ENCODE measurements around the gene ZC3H8. TPM values are rescaled to one million over a fixed set of nuclear protein-coding genes. Genes with fewer than 3 reads are reported as not detected.

Gene ZC3H8
- total RNA-seq, 1 experiment from 2014 or later = 19.9 TPM

GRCh38 chr2:112184121-112184520 is 70.7 kb downstream of the ZC3H8 start:
- Mint-ChIP-seq H3K36me3 (ENCODE audit: insufficient read depth, unreplicated experiment) (no peaks in the 10 kb centered on the region), H3K27me3 (ENCODE audit: insufficient read depth, unreplicated experiment) (no peaks in the 10 kb centered on the region), H3K27ac (ENCODE audit: unreplicated experiment) (no peak overlapping the region), H3K4me1 (ENCODE audit: low read depth, unreplicated experiment) (no peaks in the 10 kb centered on the region), H3K4me3 (ENCODE audit: unreplicated experiment) (no peak overlapping the region), H3K9me3 (ENCODE audit: unreplicated experiment) (no peaks in the 10 kb centered on the region)
- H3K4me1 ChIP-seq = no peaks in the 10 kb centered on the region
- no peak for DNase-seq
- no peaks in the 10 kb centered on the region for H3K9me3 ChIP-seq
- H3K27me3 ChIP-seq (replicated peaks; ENCODE audit: control insufficient read depth, insufficient read depth, low read length) = no peaks in the 10 kb centered on the region
- H3K36me3 ChIP-seq (ENCODE audit: control insufficient read depth, insufficient read depth, low read length) = no peaks in the 10 kb centered on the region
- ChIA-PET CTCF (no interaction called here), POLR2A (no interaction called here)
- no TSS peak for BruUV-seq (replicated peaks)
- intact Hi-C loops (cut with micrococcal nuclease; ENCODE audit: unreplicated experiment) = no loop called here
- TF ChIP-seq CTCF (IDR thresholded peaks at IDR 0.05; ENCODE audit: insufficient read depth in 1 of 2, low read depth in 1 of 2, low read length in 1 of 2, severe bottlenecking in 1 of 2, unreplicated experiment in 1 of 2) = no peak
- H3K4me3 ChIP-seq (ENCODE audit: low read depth, low read length) = no peak overlapping the region

GRCh38 chr2:112183327-112184025 is 71.4 kb downstream of the ZC3H8 start:
- Histone ChIP-seq H3K9me3 (no peaks in the 10 kb centered on the region), H3K4me1 (no peaks in the 10 kb centered on the region), H3K27me3 (replicated peaks; ENCODE audit: control insufficient read depth, insufficient read depth, low read length) (no peaks in the 10 kb centered on the region), H3K36me3 (ENCODE audit: control insufficient read depth, insufficient read depth, low read length) (no peaks in the 10 kb centered on the region), H3K4me3 (ENCODE audit: low read depth, low read length) (no peak overlapping the region)
- TF ChIP-seq CTCF (IDR thresholded peaks at IDR 0.05; ENCODE audit: insufficient read depth in 1 of 2, low read depth in 1 of 2, low read length in 1 of 2, severe bottlenecking in 1 of 2, unreplicated experiment in 1 of 2) = no peak
- ChIA-PET POLR2A (no interaction called here), CTCF (no interaction called here)
- BruUV-seq (replicated peaks) = no TSS peak
- intact Hi-C loops (cut with micrococcal nuclease; ENCODE audit: unreplicated experiment) = no loop called here
- H3K27ac Mint-ChIP-seq (ENCODE audit: unreplicated experiment) = no peak overlapping the region
- H3K9me3 Mint-ChIP-seq (ENCODE audit: unreplicated experiment) = no peaks in the 10 kb centered on the region
- H3K27me3 Mint-ChIP-seq (ENCODE audit: insufficient read depth, unreplicated experiment) = no peaks in the 10 kb centered on the region
- no peak overlapping the region for H3K4me3 Mint-ChIP-seq (ENCODE audit: unreplicated experiment)
- H3K36me3 Mint-ChIP-seq (ENCODE audit: insufficient read depth, unreplicated experiment) = no peaks in the 10 kb centered on the region
- no peaks in the 10 kb centered on the region for H3K4me1 Mint-ChIP-seq (ENCODE audit: low read depth, unreplicated experiment)
- DNase-seq = no peak

- H3K27me3 Mint-ChIP-seq (ENCODE audit: insufficient read depth, unreplicated experiment) = peaks cover 4% of the 10 kb centered on the region
- H3K9me3 ChIP-seq = no peaks in the 10 kb centered on the region
- POLR2A ChIA-PET = no interaction called here
- H3K4me3 Mint-ChIP-seq (ENCODE audit: unreplicated experiment) = no peak overlapping the region
- H3K4me1 Mint-ChIP-seq (ENCODE audit: low read depth, unreplicated experiment) = no peaks in the 10 kb centered on the region
- H3K27ac Mint-ChIP-seq (ENCODE audit: unreplicated experiment) = no peak overlapping the region
- BruUV-seq (replicated peaks) = no TSS peak
- no peak for DNase-seq
- H3K27me3 ChIP-seq (replicated peaks; ENCODE audit: control insufficient read depth, insufficient read depth, low read length) = no peaks in the 10 kb centered on the region
- no peaks in the 10 kb centered on the region for H3K36me3 Mint-ChIP-seq (ENCODE audit: insufficient read depth, unreplicated experiment)
- no peak for TF ChIP-seq CTCF (IDR thresholded peaks at IDR 0.05; ENCODE audit: insufficient read depth in 1 of 2, low read depth in 1 of 2, low read length in 1 of 2, severe bottlenecking in 1 of 2, unreplicated experiment in 1 of 2)
- no peak overlapping the region for H3K4me3 ChIP-seq (ENCODE audit: low read depth, low read length)
- CTCF ChIA-PET = interaction anchor here (0.5 kb wide), 1 partner anchor 135 kb away, joined by 6 read pairs; no protein-coding TSS in a partner anchor
- intact Hi-C loops (cut with micrococcal nuclease; ENCODE audit: unreplicated experiment) = no loop called here
- H3K4me1 ChIP-seq = no peaks in the 10 kb centered on the region
- H3K36me3 ChIP-seq (ENCODE audit: control insufficient read depth, insufficient read depth, low read length) = no peaks in the 10 kb centered on the region
- no peaks in the 10 kb centered on the region for H3K9me3 Mint-ChIP-seq (ENCODE audit: unreplicated experiment)
These were observed 72.2 kb downstream of the ZC3H8 start for GRCh38 chr2:112182581-112183034.
